ENCODE results near the gene PCDHA4.

- TF ChIP-seq RAD21 (IDR thresholded peaks at IDR 0.05; ENCODE audit: low read length) = no peak
- no peak for TF ChIP-seq REST (IDR thresholded peaks at IDR 0.05; ENCODE audit: low read depth, low read length)
- TF ChIP-seq EZH2phosphoT487 (IDR thresholded peaks at IDR 0.05; ENCODE audit: borderline replicate concordance, low read depth) = no peak
- TF ChIP-seq NFIC (IDR thresholded peaks at IDR 0.05; ENCODE audit: borderline replicate concordance) = no peak
- TF ChIP-seq CTCF (IDR thresholded peaks at IDR 0.05) = no peak
- no peak for TF ChIP-seq YY1 (IDR thresholded peaks at IDR 0.05; ENCODE audit: low read depth)
- no peak for TF ChIP-seq POLR2AphosphoS5 (IDR thresholded peaks at IDR 0.05; ENCODE audit: low read depth, low read length)
- TF ChIP-seq PBX3 (IDR thresholded peaks at IDR 0.05) = no peak
- TF ChIP-seq EP300 (IDR thresholded peaks at IDR 0.05; ENCODE audit: borderline replicate concordance in 1 of 2, low read depth in 1 of 2, low read length in 1 of 2) = no peak
- no peak for TF ChIP-seq JUND (IDR thresholded peaks at IDR 0.05)
- TF ChIP-seq ELF1 (IDR thresholded peaks at IDR 0.05) = no peak
Observed at GRCh38 chr5:140800816-140801493, 5.9 kb upstream of the PCDHA4 start, which contains the start of gene PCDHA3.

All from SK-N-SH (cell line).